A549 treated with RU486 at 1 μM for 4 hours (cell line): ENCODE results near the gene UGT2B15. TPM values are rescaled to one million over a fixed set of nuclear protein-coding genes. Genes with fewer than 3 reads are reported as not detected.

Source experiments
- total RNA-seq: library from RNA; stranded (reverse); fragments of 200-300 nt; extraction: Qiagen RNA extraction; gene quantifications from 5 replicates; pipeline ENCODE4 v1.2.3, GENCODE V29; 2022; ENCODE audit warnings: low read depth

UGT2B15 gene
- total RNA-seq = 0.09 to 0.13 TPM in 2 of 5 replicates, not detected in the others

DNA sequence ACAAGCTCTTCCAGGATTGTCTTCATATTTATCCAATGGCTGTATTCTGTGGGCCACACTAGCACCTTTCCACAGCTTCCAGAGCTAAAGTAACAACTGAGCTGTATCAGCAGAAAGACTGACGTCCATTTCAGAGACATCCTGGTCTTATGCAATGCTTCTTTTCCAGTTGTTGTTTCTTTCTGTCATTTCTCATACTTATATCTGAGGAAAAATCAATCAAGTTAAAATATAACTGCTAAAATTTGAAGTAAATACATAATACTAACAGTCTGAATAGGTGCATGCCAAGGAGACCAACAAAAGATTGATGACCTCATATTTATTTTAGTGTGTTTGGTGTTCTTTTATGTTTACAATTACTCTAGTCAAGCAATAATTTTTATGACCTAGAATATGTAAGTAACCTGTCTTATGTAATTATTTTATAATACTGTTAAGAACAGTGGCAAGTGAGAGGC lies at the start of gene UGT2B15:
UGT2B15 (minus strand) TSS at position 174 of the 461 bp plus-strand sequence; CDS start at position 140, 34 bp downstream.

Other genes starting within 250 kb of the UGT2B15 start
- gene TMPRSS11E, start 223.2 kb downstream of the UGT2B15 start, total RNA-seq = not detected in 5 replicates
- not detected in 5 replicates for gene UGT2B17, start 94.3 kb downstream of the UGT2B15 start, total RNA-seq
- gene UGT2B10, start 145.3 kb upstream of the UGT2B15 start, total RNA-seq = not detected in 5 replicates